Mucosa of rectum (tissue), 2 donors: ENCODE results near the gene ARHGAP33.
"Not testable (repeated sequence)": the region's sequence is repeated elsewhere in the genome, so short reads cannot be mapped to it uniquely, and the experiment has no call there.

Experiments used
- H3K27ac ChIP-seq, 2 donors: one replicate each; pipeline ENCODE4 v1.7.0; 2013; ENCODE audit warnings: inconsistent platforms in 2 of 2, low read depth in 2 of 2, low read length in 2 of 2
- H3K27me3 ChIP-seq, 2 donors: one replicate each; pipeline ENCODE4 v1.7.0; 2013; ENCODE audit warnings: low read length in 2 of 2; ENCODE audit not compliant: control insufficient read depth in 2 of 2, insufficient read depth in 2 of 2
- H3K36me3 ChIP-seq, 2 donors: one replicate each; pipeline ENCODE4 v1.7.0; 2013; ENCODE audit warnings: low read length in 2 of 2; ENCODE audit not compliant: control insufficient read depth in 2 of 2, insufficient read depth in 2 of 2
- H3K4me1 ChIP-seq, 2 donors: one replicate each; pipeline ENCODE4 v1.7.0; 2013; ENCODE audit warnings: low read length in 2 of 2, mild to moderate bottlenecking in 1 of 2; ENCODE audit not compliant: control insufficient read depth in 2 of 2, insufficient read depth in 2 of 2
- H3K4me3 ChIP-seq, 2 donors: one replicate each; pipeline ENCODE4 v1.7.0; 2013; ENCODE audit warnings: low read length in 2 of 2
- H3K9ac ChIP-seq, 2 donors: one replicate each; pipeline ENCODE4 v1.7.0; 2013; ENCODE audit warnings: low read length in 2 of 2, low read depth in 1 of 2, mild to moderate bottlenecking in 1 of 2
- H3K9me3 ChIP-seq, 2 donors: one replicate each; pipeline ENCODE4 v1.7.0; 2013; ENCODE audit warnings: low read length in 2 of 2; ENCODE audit not compliant: control insufficient read depth in 2 of 2
- donor health status: healthy.
- donor health status: Normal muscosa, but diverticular disease.

The ARHGAP33 gene

GRCh38 chr19:35788205-35788960, 13.0 kb downstream of the ARHGAP33 start:
- H3K4me3 ChIP-seq = no peak overlapping the region
- no peak overlapping the region for H3K9ac ChIP-seq
- H3K36me3 ChIP-seq = no peaks in the 10 kb centered on the region
- H3K27ac ChIP-seq = no peak overlapping the region
- H3K9me3 ChIP-seq = no peaks in the 10 kb centered on the region
- H3K27me3 ChIP-seq = no peaks in the 10 kb centered on the region
- H3K4me1 ChIP-seq = no peaks in the 10 kb centered on the region

GRCh38 chr19:35789195-35789977, 14.0 kb downstream of the ARHGAP33 start:
- no peak overlapping the region for H3K9ac ChIP-seq
- no peak overlapping the region for H3K27ac ChIP-seq
- H3K27me3 ChIP-seq = no peaks in the 10 kb centered on the region
- no peaks in the 10 kb centered on the region for H3K9me3 ChIP-seq
- H3K4me3 ChIP-seq = no peak overlapping the region
- H3K36me3 ChIP-seq = no peaks in the 10 kb centered on the region
- H3K4me1 ChIP-seq = no peaks in the 10 kb centered on the region

GRCh38 chr19:35789978-35790944, 14.9 kb downstream of the ARHGAP33 start:
- H3K9ac ChIP-seq = no peak overlapping the region
- no peaks in the 10 kb centered on the region for H3K4me1 ChIP-seq
- no peaks in the 10 kb centered on the region for H3K27me3 ChIP-seq
- no peaks in the 10 kb centered on the region for H3K9me3 ChIP-seq
- no peak overlapping the region for H3K4me3 ChIP-seq
- H3K36me3 ChIP-seq = no peaks in the 10 kb centered on the region
- H3K27ac ChIP-seq = no peak overlapping the region

GRCh38 chr19:35790981-35791813, 15.8 kb downstream of the ARHGAP33 start:
- Histone ChIP-seq H3K27ac (no peak overlapping the region), H3K4me3 (no peak overlapping the region), H3K36me3 (no peaks in the 10 kb centered on the region), H3K4me1 (no peaks in the 10 kb centered on the region), H3K27me3 (no peaks in the 10 kb centered on the region), H3K9me3 (no peaks in the 10 kb centered on the region), H3K9ac (no peak overlapping the region)

GRCh38 chr19:35791814-35792279, 16.5 kb downstream of the ARHGAP33 start:
- peaks cover 3 to 6% of the 10 kb centered on the region in 2 donors for H3K27me3 ChIP-seq
- H3K36me3 ChIP-seq = no peaks in the 10 kb centered on the region
- H3K4me1 ChIP-seq = no peaks in the 10 kb centered on the region
- no peak overlapping the region for H3K9ac ChIP-seq
- H3K4me3 ChIP-seq = no peak overlapping the region
- no peaks in the 10 kb centered on the region for H3K9me3 ChIP-seq
- no peak overlapping the region for H3K27ac ChIP-seq

GRCh38 chr19:35792312-35792711, 16.9 kb downstream of the ARHGAP33 start:
- Histone ChIP-seq H3K9ac (no peak overlapping the region), H3K27ac (no peak overlapping the region), H3K36me3 (no peaks in the 10 kb centered on the region), H3K27me3 (peaks cover 3 to 10% of the 10 kb centered on the region in 2 donors), H3K9me3 (no peaks in the 10 kb centered on the region), H3K4me3 (no peak overlapping the region), H3K4me1 (no peaks in the 10 kb centered on the region)

GRCh38 chr19:35792888-35793287, 17.5 kb downstream of the ARHGAP33 start:
- H3K4me1 ChIP-seq = no peaks in the 10 kb centered on the region
- no peak overlapping the region for H3K4me3 ChIP-seq

GRCh38 chr19:35793381-35794165, 18.2 kb downstream of the ARHGAP33 start:
- H3K4me3 ChIP-seq = no peak overlapping the region
- no peak overlapping the region for H3K27ac ChIP-seq
- H3K4me1 ChIP-seq = no peaks in the 10 kb centered on the region
- H3K9me3 ChIP-seq = no peaks in the 10 kb centered on the region
- no peak overlapping the region for H3K9ac ChIP-seq
- H3K36me3 ChIP-seq = no peaks in the 10 kb centered on the region
- peaks cover 3 to 10% of the 10 kb centered on the region in 2 donors for H3K27me3 ChIP-seq

More at GRCh38 chr19:35792888-35793287, 17.5 kb downstream of the ARHGAP33 start:
- Histone ChIP-seq H3K27ac (no peak overlapping the region), H3K27me3 (peaks cover 3 to 10% of the 10 kb centered on the region in 2 donors), H3K36me3 (no peaks in the 10 kb centered on the region), H3K9ac (no peak overlapping the region), H3K9me3 (no peaks in the 10 kb centered on the region)

- not testable (repeated sequence) for H3K4me3 ChIP-seq, H3K36me3 ChIP-seq, H3K27ac ChIP-seq, H3K9me3 ChIP-seq, H3K4me1 ChIP-seq, H3K9ac ChIP-seq
- peaks cover 3 to 13% of the 10 kb centered on the region in 2 donors for H3K27me3 ChIP-seq
These were observed 20.2 kb downstream of the ARHGAP33 start for GRCh38 chr19:35795564-35795963.
